Left renal cortex interstitium (tissue), 4 donors: ENCODE measurements around the gene LAX1. TPM values are rescaled to one million over a fixed set of nuclear protein-coding genes. Genes with fewer than 3 reads are reported as not detected.

ENCODE experiments used
- DNase-seq, 4 donors: peaks; one replicate each; pipeline ENCODE4 v3.0.0-alpha.2; 2013; ENCODE audit warnings: low read depth in 4 of 4, low spot score in 2 of 4, missing footprints in 1 of 4
- polyA plus RNA-seq, 4 donors: library from polyadenylated mRNA; unstranded; fragments of 120-200 nt; gene quantifications; one replicate each; pipeline ENCODE4 v1.2.1, GENCODE V29; 2013; ENCODE audit not compliant: insufficient read length in 4 of 4

LAX1 gene
- polyA plus RNA-seq, 4 donors: 0.16 to 0.22 (median 0.17) TPM; not detected in 1

DNA sequence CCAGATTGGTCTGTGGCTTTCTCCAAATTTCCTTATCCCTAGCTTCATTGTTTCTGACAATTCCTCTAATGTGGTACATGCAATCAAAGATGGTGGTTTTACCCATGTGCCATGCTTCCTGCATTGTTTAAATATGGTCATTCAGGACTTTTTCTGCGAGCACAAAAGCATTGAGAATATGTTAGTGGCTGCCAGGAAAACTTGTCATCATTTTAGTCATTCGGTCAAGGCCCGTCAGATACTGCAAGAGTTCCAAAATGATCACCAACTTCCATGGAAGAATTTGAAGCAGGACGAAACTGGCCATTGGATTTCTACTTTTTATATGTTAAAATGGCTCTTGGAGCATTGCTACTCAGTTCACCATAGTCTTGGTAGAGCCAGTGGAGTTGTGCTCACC lies 34.2 kb downstream of the LAX1 start:
- no peak for DNase-seq

DNA sequence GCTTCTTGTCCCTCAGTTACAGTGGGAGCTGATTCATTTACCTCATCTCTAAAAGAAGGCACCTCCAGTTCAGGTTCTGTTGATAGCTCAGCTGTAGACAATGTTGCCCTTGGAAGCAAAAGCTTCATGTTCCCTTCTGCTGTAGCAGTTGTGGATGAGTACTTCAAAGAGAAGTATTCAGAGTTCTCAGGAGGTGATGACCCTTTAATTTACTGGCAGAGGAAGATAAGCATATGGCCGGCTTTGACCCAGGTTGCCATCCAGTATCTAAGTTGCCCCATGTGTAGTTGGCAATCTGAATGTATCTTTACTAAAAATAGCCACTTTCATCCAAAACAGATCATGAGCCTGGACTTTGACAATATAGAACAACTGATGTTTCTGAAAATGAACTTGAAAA lies 35.0 kb downstream of the LAX1 start:
- DNase-seq: no peak

DNA sequence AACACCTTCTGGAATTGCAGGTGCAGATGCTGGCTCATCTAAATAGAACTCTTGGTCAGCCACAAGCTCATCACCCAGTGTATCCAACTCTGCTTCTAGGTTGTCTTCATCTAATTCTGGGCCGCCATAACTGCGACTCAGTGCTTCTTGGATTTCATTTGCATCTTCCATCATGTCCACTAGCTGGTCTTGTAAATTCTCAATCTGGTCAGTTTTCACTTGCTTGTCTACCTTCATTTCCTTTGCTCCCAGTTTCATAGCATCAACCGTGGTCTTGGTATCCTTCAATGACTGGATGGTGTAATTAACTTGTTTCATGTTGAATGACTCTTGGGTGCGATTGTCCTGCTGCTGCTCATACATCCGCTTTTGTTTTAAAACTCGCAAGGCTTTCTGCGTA lies 40.7 kb downstream of the LAX1 start:
- no peak for DNase-seq

DNA sequence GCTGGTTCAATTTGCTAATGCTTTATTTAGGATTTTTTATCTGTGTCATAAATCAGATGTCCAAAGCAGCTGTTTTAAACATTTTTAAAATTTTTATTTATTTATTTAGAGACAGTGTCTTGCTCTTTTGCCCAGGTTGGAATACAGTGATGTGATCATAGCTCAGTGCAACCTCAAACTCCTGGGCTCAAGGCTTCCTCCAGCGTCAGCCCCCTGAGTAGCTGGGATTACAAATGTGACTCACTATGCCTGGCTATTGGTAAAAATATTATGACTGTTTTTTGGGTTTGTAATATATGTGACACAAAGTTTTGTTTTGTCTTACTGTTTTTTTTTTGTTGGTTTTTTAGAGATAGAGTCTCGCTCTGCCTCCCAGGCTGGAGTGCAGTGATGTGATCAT lies 42.2 kb downstream of the LAX1 start:
- no peak for DNase-seq

DNA sequence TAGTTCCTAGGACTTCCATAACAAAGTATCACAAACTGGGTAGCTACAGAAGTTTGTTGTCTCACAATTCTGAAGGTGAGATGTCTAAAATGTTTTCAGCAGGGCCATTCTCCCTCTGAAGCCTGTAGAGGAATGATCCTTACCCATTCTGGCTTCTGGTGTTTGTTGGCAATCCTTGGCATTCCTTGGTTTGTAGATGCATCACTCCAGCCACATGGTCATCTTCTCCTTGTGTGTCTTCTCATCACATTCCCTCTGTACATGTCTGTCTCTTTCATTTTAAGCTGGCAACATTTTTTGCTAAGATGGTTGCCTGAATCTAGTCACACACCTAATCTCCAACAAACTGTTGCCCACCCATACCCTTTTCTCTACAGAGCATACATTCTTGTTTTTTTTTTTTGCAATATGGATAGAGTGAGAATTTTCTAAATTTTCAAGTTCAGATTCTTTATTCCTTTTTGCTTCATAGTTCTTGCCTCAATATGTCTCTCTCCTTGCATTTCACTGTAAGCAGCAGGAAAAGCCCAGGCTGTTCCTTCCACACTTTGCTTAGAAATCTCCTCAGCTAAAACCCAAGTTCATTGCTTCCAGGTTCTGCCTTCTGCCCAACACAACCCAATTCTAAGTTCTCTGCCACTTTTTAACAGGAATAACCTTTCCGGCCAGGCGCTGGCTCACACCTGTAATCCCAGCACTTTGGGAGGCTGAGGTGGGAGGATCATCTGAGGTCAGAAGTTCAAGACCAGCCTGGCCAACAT lies 48.8 kb downstream of the LAX1 start:
- DNase-seq: no peak

DNA sequence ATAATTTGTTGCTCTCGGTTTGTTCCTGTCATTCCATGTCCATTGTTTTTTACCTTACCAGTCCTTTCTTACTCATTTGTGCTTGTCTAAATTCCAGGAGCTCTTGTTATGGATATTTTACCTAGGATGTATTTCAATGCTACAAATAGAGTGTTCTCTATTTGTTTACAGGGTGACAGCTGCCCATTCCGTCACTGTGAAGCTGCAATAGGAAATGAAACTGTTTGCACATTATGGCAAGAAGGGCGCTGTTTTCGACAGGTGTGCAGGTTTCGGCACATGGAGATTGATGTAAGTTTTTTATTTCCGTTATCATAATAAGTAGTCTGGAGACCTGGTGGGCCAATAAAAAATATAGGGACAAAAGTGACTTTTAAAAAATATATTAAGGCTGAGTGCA lies 53.4 kb downstream of the LAX1 start:
- DNase-seq: no peak

DNA sequence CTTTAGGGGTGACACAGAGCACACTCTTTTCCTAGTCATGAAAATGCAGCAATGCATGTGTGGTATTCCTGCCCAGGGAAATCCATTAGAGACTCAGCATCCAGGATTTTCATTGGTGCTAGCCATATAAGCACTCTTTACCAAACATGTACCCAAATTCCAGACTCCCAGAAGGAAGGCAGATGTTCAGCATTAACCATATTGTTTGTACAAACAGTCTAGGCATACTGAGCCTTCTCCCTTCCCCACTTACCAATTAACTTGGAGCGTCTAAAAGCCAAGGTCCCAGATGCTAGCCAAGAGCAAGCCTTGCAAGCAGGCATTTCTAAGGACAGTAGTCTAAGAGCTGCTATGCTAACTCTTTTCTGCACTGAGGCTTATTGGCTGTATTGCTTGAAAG lies 58.3 kb downstream of the LAX1 start:
- DNase-seq: no peak

Other genes starting within 250 kb of the LAX1 start
- 10 to 100 TPM; 57.4 to 69.6 (median 62.3) TPM for gene ATP2B4, start 138.4 kb upstream of the LAX1 start, polyA plus RNA-seq
- 10 to 100 TPM; 11.5 to 27.2 (median 15.7) TPM for gene ZBED6, start 30.4 kb downstream of the LAX1 start, polyA plus RNA-seq
- gene ZC3H11A, start 30.4 kb downstream of the LAX1 start, polyA plus RNA-seq: 100 to 1,000 TPM; 127 to 163 (median 145) TPM
- gene SNRPE, start 96.4 kb downstream of the LAX1 start, polyA plus RNA-seq: 100 to 1,000 TPM; 225 to 307 (median 270) TPM